Fibroblast of lung (primary cell): ENCODE data around the gene TMEM52B. TPM values are rescaled to one million over a fixed set of nuclear protein-coding genes. Genes with fewer than 3 reads are reported as not detected.
A peak's percentile ranks its signal among the peaks of the same experiment; 100 is the strongest.

Source experiments
- DNase-seq, 2 donors: peaks; one replicate each; pipeline versions ENCODE4 v3.0.0 to v3.0.0-alpha.2; 2010; ENCODE audit warnings: low read depth in 2 of 2
- H2AFZ ChIP-seq: 2 replicates; pipeline ENCODE4 v1.5.1; 2012; ENCODE audit warnings: low read length, control low read depth, inconsistent platforms
- H3K27ac ChIP-seq: 2 replicates; pipeline ENCODE4 v1.5.1; 2011; ENCODE audit warnings: low read length, control low read depth; ENCODE audit not compliant: insufficient read depth
- H3K27me3 ChIP-seq: 2 replicates; pipeline ENCODE4 v1.5.1; 2011; ENCODE audit warnings: mild to moderate bottlenecking, low read length; ENCODE audit not compliant: control insufficient read depth, insufficient read depth
- H3K36me3 ChIP-seq: 2 replicates; pipeline ENCODE4 v1.5.1; 2011; ENCODE audit warnings: low read length; ENCODE audit not compliant: control insufficient read depth, insufficient read depth
- H3K4me1 ChIP-seq: 2 replicates; pipeline ENCODE4 v1.5.1; 2011; ENCODE audit warnings: low read length; ENCODE audit not compliant: control insufficient read depth, insufficient read depth; ENCODE audit errors: extremely low read depth
- H3K4me2 ChIP-seq: 2 replicates; pipeline ENCODE4 v1.5.1; 2011; ENCODE audit warnings: low read length, control low read depth; ENCODE audit not compliant: insufficient read depth; ENCODE audit errors: extremely low read depth
- H3K4me3 ChIP-seq, 4 experiments: fragments of 200-600 bp in 1 of 4; sonication (generic) in 1 of 4; replicated peaks in 1 of 4; 2 replicates each; pipeline ENCODE4 v1.5.1; 2011 to 2016; ENCODE audit warnings: low read length in 4 of 4, low read depth in 3 of 4, mild to moderate bottlenecking in 3 of 4, control low read depth in 2 of 4, inconsistent platforms in 1 of 4, mixed read lengths in 1 of 4; ENCODE audit not compliant: insufficient read depth in 1 of 4; ENCODE audit errors: control extremely low read depth in 1 of 4
- H3K79me2 ChIP-seq: 2 replicates; pipeline ENCODE4 v1.5.1; 2012; ENCODE audit warnings: mild to moderate bottlenecking, low read length, inconsistent platforms; ENCODE audit not compliant: control insufficient read depth, insufficient read depth
- H3K9ac ChIP-seq: 2 replicates; pipeline ENCODE4 v1.5.1; 2011; ENCODE audit warnings: mild to moderate bottlenecking, low read length, control low read depth; ENCODE audit not compliant: insufficient read depth
- H3K9me3 ChIP-seq: 2 replicates; pipeline ENCODE4 v1.5.1; 2012; ENCODE audit warnings: low read depth, low read length; ENCODE audit not compliant: control insufficient read depth, insufficient read depth
- H4K20me1 ChIP-seq: 2 replicates; pipeline ENCODE4 v1.5.1; 2011; ENCODE audit warnings: low read length; ENCODE audit not compliant: control insufficient read depth, insufficient read depth; ENCODE audit errors: extremely low read depth
- CTCF ChIP-seq, 2 donors: IDR thresholded peaks in 1 of 2; conservative IDR thresholded peaks in 1 of 2; 1 replicate in 1 of 2; 2 replicates in 1 of 2; pipeline ENCODE4 v1.5.1; 2011 to 2012; ENCODE audit warnings: low read length in 2 of 2, control low read depth in 1 of 2, inconsistent platforms in 1 of 2, low read depth in 1 of 2, mild to moderate bottlenecking in 1 of 2
- EZH2 ChIP-seq: IDR thresholded peaks from 2 replicates; pipeline ENCODE4 v1.5.1; 2012; ENCODE audit warnings: low read length, control low read depth, mild to moderate bottlenecking; ENCODE audit errors: missing control alignments
- polyA plus RNA-seq, 2 donors: library from polyadenylated mRNA; depleted of rRNA in 1 of 2; stranded (reverse) in 1 of 2; unstranded in 1 of 2; fragments of >200 nt; gene quantifications; 2 replicates each; pipeline ENCODE4 v1.2.1, GENCODE V29; 2011 to 2012; ENCODE audit warnings: missing spikeins in 1 of 2
- total RNA-seq: library from RNA; depleted of rRNA; stranded (reverse); fragments of >200 nt; gene quantifications from 2 replicates; pipeline ENCODE4 v1.2.1, GENCODE V29; 2014

TMEM52B gene
- total and polyA plus RNA-seq, 2 donors (not counting 1 experiment from before 2014, with no cell fraction given): 0.50 to 5.7 TPM

GRCh38 chr12:10190558-10191388 is 11.9 kb downstream of the TMEM52B start:
- H3K9me3 ChIP-seq: no peaks in the 10 kb centered on the region
- no peak for TF ChIP-seq EZH2
- TF ChIP-seq CTCF (conservative IDR thresholded peaks at IDR 0.05 in 1 of 2, IDR thresholded peaks at IDR 0.05 in 1 of 2; ENCODE audit: low read depth in 1 of 2, low read length in 2 of 2): peak; percentile 88 to 96
- peaks cover 21% of the 10 kb centered on the region for H3K4me1 ChIP-seq
- H3K79me2 ChIP-seq: no peaks in the 10 kb centered on the region
- H3K36me3 ChIP-seq: no peaks in the 10 kb centered on the region
- no peaks in the 10 kb centered on the region for H3K27me3 ChIP-seq
- H4K20me1 ChIP-seq: no peaks in the 10 kb centered on the region
- H3K4me3 ChIP-seq: no peak overlapping the region
- H3K4me2 ChIP-seq: no peak overlapping the region
- H3K27ac ChIP-seq: peak overlapping the region; percentile 78
- H3K9ac ChIP-seq: no peak overlapping the region
- no peak overlapping the region for H2AFZ ChIP-seq
- peak; percentile 57 to 84 for DNase-seq

GRCh38 chr12:10191865-10192264 is 13.0 kb downstream of the TMEM52B start:
- TF ChIP-seq CTCF (conservative IDR thresholded peaks at IDR 0.05 in 1 of 2, IDR thresholded peaks at IDR 0.05 in 1 of 2; ENCODE audit: low read depth in 1 of 2, low read length in 2 of 2) (no peak), EZH2 (no peak)
- Histone ChIP-seq H3K4me3 (no peak overlapping the region), H4K20me1 (no peaks in the 10 kb centered on the region), H3K4me1 (peaks cover 21% of the 10 kb centered on the region), H3K27me3 (no peaks in the 10 kb centered on the region), H3K36me3 (no peaks in the 10 kb centered on the region), H3K9me3 (no peaks in the 10 kb centered on the region), H3K4me2 (no peak overlapping the region), H3K9ac (no peak overlapping the region), H3K79me2 (no peaks in the 10 kb centered on the region), H3K27ac (peak overlapping the region; percentile 78), H2AFZ (no peak overlapping the region)
- DNase-seq: peak; percentile 68 to 90

DNA sequence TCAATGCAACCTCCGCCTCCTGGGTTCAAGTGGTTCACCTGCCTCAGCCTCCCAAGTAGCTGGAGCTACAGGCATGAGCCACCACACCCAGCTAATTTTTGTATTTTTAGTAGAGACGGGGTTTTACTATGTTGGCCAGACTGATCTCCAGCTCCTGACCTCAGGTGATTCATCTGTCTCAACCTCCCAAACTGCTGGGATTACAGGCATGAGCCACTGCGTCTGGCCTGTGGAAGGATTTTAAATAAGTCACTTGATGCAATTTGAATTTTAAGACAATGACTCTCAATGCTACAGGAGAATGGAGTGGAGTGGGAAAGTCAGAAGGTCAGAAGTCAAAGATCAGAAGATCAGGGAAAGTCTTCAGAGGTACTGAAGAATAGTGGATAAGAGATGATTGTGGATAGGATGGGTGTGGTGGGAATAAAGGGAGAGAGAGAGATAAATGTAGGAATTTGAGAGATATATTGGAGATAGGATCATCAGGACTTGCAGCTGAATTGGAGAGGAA is 15.4 kb downstream of the TMEM52B start:
- peaks cover 21% of the 10 kb centered on the region for H3K4me1 ChIP-seq
- no peaks in the 10 kb centered on the region for H4K20me1 ChIP-seq
- H3K4me3 ChIP-seq: no peak overlapping the region
- H2AFZ ChIP-seq: no peak overlapping the region
- no peak overlapping the region for H3K27ac ChIP-seq
- no peaks in the 10 kb centered on the region for H3K36me3 ChIP-seq
- H3K27me3 ChIP-seq: no peaks in the 10 kb centered on the region
- no peak overlapping the region for H3K9ac ChIP-seq
- no peaks in the 10 kb centered on the region for H3K79me2 ChIP-seq
- H3K4me2 ChIP-seq: no peak overlapping the region
- TF ChIP-seq CTCF (conservative IDR thresholded peaks at IDR 0.05 in 1 of 2, IDR thresholded peaks at IDR 0.05 in 1 of 2; ENCODE audit: low read depth in 1 of 2, low read length in 2 of 2): no peak
- TF ChIP-seq EZH2: no peak
- H3K9me3 ChIP-seq: no peaks in the 10 kb centered on the region
- DNase-seq: peak in 1 of 2 donors; percentile 40
